Activated T-helper 1 cell treated with anti-CD3 and anti-CD28 coated beads, Interleukin-12 subunit alpha, Interleukin-12 subunit beta, Interleukin-2, Interleukin-4 antibody, amounts not matched to agents 30 ng/mL and 10 ng/mL and 1 ng/mL, durations not matched to agents 14 hours and 24 hours and 36 hours (primary cell): ENCODE results near the gene PCDHB5. TPM values are rescaled to one million over a fixed set of nuclear protein-coding genes. Genes with fewer than 3 reads are reported as not detected.
"Not testable (repeated sequence)": the region's sequence is repeated elsewhere in the genome, so short reads cannot be mapped to it uniquely, and the experiment has no call there.

Source experiments
- DNase-seq: peaks from one replicate; pipeline ENCODE4 v3.0.0; 2021; ENCODE audit warnings: low spot score
- H3K27ac Mint-ChIP-seq: one replicate; pipeline ENCODE4 v1.8.0; 2021; ENCODE audit warnings: mild to moderate bottlenecking, mixed read lengths
- H3K27me3 Mint-ChIP-seq: one replicate; pipeline ENCODE4 v1.8.0; 2022; ENCODE audit warnings: mild to moderate bottlenecking, moderate library complexity, mixed read lengths; ENCODE audit not compliant: insufficient read depth
- H3K36me3 Mint-ChIP-seq: one replicate; pipeline ENCODE4 v1.8.0; 2021; ENCODE audit warnings: low read depth, mixed read lengths
- H3K4me1 Mint-ChIP-seq: one replicate; pipeline ENCODE4 v1.8.0; 2021; ENCODE audit warnings: low read depth, mixed read lengths
- H3K4me3 Mint-ChIP-seq: one replicate; pipeline ENCODE4 v1.8.0; 2021; ENCODE audit warnings: mild to moderate bottlenecking, moderate library complexity, mixed read lengths
- H3K9me3 Mint-ChIP-seq: one replicate; pipeline ENCODE4 v1.8.0; 2021; ENCODE audit warnings: mixed read lengths
- intact Hi-C: fragments of 100-400 bp; cut with micrococcal nuclease; formaldehyde crosslinking; loops from one replicate; pipeline ENCODE4 v1.15.1; 2024
- total RNA-seq: library from RNA; stranded (reverse); gene quantifications from 2 replicates; pipeline ENCODE4 v1.2.3, GENCODE V29; 2022

Gene PCDHB5
- not detected in 2 replicates for total RNA-seq

- peak within 1 kb of the TSS; percentile 5 for H3K4me3 Mint-ChIP-seq
- intact Hi-C loops, result no loop called here
- H3K27ac Mint-ChIP-seq, result no peak within 1 kb of the TSS
- DNase-seq, result no peak
- peaks cover 2% of the 10 kb centered on the region for H3K36me3 Mint-ChIP-seq
- peaks cover 32% of the 10 kb centered on the region for H3K9me3 Mint-ChIP-seq
- no peaks in the 10 kb centered on the region for H3K4me1 Mint-ChIP-seq
- H3K27me3 Mint-ChIP-seq, result no peaks in the 10 kb centered on the region
Observed at GRCh38 chr5:141135030-141135717, at the start of gene PCDHB5. PCDHB5 (plus strand) TSS chr5:141135206; CDS start chr5:141135435, 229 bp downstream.

DNA sequence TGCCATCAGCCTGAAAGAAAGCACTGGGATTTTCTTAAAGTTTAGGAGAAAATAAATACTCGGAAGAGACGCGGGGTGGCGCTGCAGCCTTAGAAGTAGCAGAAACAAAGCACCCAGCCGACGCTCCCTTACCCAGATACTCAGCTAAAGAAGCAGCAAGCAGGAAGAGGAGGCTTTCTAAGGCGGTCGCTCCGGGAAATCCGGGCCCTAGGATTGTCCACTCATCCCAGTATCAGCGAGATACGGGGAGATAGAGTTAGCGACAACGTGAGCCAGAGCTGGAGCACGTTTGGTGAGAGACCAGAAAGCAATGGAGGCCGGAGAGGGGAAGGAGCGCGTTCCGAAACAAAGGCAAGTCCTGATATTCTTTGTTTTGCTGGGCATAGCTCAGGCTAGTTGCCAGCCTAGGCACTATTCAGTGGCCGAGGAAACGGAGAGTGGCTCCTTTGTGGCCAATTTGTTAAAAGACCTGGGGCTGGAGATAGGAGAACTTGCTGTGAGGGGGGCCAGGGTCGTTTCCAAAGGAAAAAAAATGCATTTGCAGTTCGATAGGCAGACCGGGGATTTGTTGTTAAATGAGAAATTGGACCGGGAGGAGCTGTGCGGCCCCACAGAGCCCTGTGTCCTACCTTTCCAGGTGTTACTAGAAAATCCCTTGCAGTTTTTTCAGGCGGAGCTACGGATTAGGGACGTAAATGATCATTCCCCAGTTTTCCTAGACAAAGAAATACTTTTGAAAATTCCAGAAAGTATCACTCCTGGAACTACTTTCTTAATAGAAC lies 40.3 kb upstream of the PCDHB5 start, which contains the start of gene PCDHB2:
Gene PCDHB2 (plus strand): TSS at position 135 of the 782 bp plus-strand sequence. CDS start 176 bp downstream, at position 311.
- Mint-ChIP-seq H3K4me3 (peak within 1 kb of the TSS; percentile 64), H3K27me3 (no peaks in the 10 kb centered on the region), H3K36me3 (peaks cover 3% of the 10 kb centered on the region), H3K9me3 (peaks cover 34% of the 10 kb centered on the region), H3K27ac (no peak within 1 kb of the TSS), H3K4me1 (no peaks in the 10 kb centered on the region)
- no peak for DNase-seq
- intact Hi-C loops, result no loop called here

- no peak for DNase-seq
- Mint-ChIP-seq H3K27ac (no peak overlapping the region), H3K36me3 (peaks cover 3% of the 10 kb centered on the region), H3K4me1 (no peaks in the 10 kb centered on the region), H3K9me3 (peaks cover 35% of the 10 kb centered on the region), H3K27me3 (no peaks in the 10 kb centered on the region), H3K4me3 (no peak overlapping the region)
- intact Hi-C loops, result no loop called here
Observed at GRCh38 chr5:141095263-141095641, 39.8 kb upstream of the PCDHB5 start.

DNA sequence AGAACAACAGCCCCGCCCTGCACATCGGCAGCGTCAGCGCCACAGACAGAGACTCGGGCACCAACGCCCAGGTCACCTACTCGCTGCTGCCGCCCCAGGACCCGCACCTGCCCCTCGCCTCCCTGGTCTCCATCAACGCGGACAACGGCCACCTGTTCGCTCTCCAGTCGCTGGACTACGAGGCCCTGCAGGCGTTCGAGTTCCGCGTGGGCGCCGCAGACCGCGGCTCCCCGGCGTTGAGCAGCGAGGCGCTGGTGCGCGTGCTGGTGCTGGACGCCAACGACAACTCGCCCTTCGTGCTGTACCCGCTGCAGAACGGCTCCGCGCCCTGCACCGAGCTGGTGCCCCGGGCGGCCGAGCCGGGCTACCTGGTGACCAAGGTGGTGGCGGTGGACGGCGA lies 38.8 kb upstream of the PCDHB5 start:
- intact Hi-C loops, result not testable (repeated sequence)

GRCh38 chr5:141096586-141096985 lies 38.4 kb upstream of the PCDHB5 start:
- H3K27ac Mint-ChIP-seq, intact Hi-C loops, DNase-seq, H3K36me3 Mint-ChIP-seq, H3K27me3 Mint-ChIP-seq, H3K4me1 Mint-ChIP-seq, H3K4me3 Mint-ChIP-seq: not testable (repeated sequence)
- peaks cover 48% of the 10 kb centered on the region for H3K9me3 Mint-ChIP-seq

More for the DNA sequence above, 38.8 kb upstream of the PCDHB5 start:
- H3K36me3 Mint-ChIP-seq, H3K27me3 Mint-ChIP-seq, DNase-seq, H3K27ac Mint-ChIP-seq, H3K4me3 Mint-ChIP-seq, H3K4me1 Mint-ChIP-seq: not testable (repeated sequence)
- peaks cover 44% of the 10 kb centered on the region for H3K9me3 Mint-ChIP-seq

DNA sequence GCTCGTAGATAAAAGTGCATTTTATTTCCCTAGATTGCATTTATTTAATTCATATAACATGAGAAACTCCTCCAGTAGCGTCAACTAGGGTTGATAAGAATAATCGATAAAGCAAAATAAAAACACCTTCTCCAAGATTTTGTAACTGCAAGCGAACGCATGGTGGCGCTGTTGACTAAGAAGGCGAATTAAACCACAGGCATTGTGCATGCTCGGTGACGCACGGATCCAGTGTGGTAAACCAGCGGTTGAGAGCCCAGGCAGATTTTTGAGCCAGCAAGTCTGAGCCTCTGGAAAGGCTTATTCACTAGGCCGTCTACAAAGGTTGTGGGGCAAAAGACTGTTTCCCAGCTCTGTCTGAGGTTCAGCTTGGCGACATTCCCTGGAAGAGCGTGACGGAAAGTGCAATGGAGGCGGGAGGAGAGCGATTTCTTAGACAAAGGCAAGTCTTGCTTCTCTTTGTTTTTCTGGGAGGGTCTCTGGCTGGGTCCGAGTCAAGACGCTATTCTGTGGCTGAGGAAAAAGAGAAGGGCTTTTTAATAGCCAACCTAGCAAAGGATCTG lies 34.7 kb upstream of the PCDHB5 start, which contains the start of gene PCDHB3:
Gene PCDHB3 (plus strand): TSS at position 231 of the 563 bp plus-strand sequence. CDS start 177 bp downstream, at position 408.
- no peaks in the 10 kb centered on the region for H3K4me1 Mint-ChIP-seq
- no peak within 1 kb of the TSS for H3K27ac Mint-ChIP-seq
- no peak within 1 kb of the TSS for H3K4me3 Mint-ChIP-seq
- H3K36me3 Mint-ChIP-seq, result peaks cover 2% of the 10 kb centered on the region
- H3K27me3 Mint-ChIP-seq, result no peaks in the 10 kb centered on the region
- intact Hi-C loops, result no loop called here
- DNase-seq, result no peak
- H3K9me3 Mint-ChIP-seq, result peaks cover 35% of the 10 kb centered on the region

DNA sequence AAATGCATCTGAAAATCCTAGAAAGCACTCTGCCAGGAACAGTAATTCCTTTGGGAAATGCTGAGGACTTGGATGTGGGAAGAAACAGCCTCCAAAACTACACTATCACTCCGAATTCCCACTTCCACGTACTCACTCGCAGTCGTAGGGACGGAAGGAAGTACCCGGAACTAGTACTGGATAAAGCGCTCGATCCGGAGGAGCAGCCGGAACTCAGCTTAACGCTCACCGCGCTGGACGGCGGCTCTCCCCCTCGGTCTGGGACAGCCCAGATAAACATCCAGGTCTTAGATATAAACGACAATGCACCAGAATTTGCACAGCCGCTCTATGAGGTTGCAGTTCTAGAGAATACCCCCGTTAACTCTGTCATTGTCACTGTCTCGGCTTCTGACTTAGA lies 33.9 kb upstream of the PCDHB5 start:
- intact Hi-C loops, result no loop called here
- peaks cover 28% of the 10 kb centered on the region for H3K9me3 Mint-ChIP-seq
- no peaks in the 10 kb centered on the region for H3K4me1 Mint-ChIP-seq
- H3K36me3 Mint-ChIP-seq, result peaks cover 2% of the 10 kb centered on the region
- no peak for DNase-seq
- no peaks in the 10 kb centered on the region for H3K27me3 Mint-ChIP-seq
- H3K27ac Mint-ChIP-seq, result no peak overlapping the region
- H3K4me3 Mint-ChIP-seq, result no peak overlapping the region

- DNase-seq, intact Hi-C loops, H3K27ac Mint-ChIP-seq, H3K4me3 Mint-ChIP-seq, H3K27me3 Mint-ChIP-seq, H3K36me3 Mint-ChIP-seq, H3K4me1 Mint-ChIP-seq: not testable (repeated sequence)
- peaks cover 28% of the 10 kb centered on the region for H3K9me3 Mint-ChIP-seq
Observed at GRCh38 chr5:141102070-141102469, 32.9 kb upstream of the PCDHB5 start.

DNA sequence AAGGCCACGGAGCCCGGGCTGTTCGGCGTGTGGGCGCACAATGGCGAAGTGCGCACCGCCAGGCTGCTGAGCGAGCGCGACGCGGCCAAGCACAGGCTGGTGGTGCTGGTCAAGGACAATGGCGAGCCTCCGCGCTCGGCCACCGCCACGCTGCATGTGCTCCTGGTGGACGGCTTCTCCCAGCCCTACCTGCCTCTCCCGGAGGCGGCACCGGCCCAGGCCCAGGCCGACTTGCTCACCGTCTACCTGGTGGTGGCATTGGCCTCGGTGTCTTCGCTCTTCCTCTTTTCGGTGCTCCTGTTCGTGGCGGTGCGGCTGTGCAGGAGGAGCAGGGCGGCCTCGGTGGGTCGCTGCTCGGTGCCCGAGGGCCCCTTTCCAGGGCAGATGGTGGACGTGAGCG lies 32.5 kb upstream of the PCDHB5 start:
- intact Hi-C loops, result not testable (repeated sequence)

DNA sequence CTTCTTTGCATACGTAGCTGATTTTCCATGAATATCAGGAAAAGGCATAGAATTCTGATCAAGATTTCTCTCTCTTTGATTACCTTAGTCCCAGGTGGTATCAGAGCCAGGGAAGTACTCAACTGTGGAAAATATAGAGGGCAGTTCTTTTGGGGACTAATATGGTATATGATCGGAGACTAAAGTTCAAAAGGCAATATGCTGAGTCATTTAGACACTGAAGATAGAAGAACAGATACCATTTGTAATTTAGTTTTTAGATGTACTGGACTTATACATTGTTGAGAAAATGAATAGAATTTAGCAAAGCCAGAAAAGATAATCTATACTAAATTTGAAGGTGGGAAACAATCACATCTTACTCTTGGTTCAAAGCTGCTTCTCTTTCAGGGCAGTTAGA lies 29.7 kb upstream of the PCDHB5 start:
- H3K27ac Mint-ChIP-seq, result no peak overlapping the region
- H3K36me3 Mint-ChIP-seq, result peaks cover 1% of the 10 kb centered on the region
- intact Hi-C loops, result no loop called here
- no peak for DNase-seq
- no peaks in the 10 kb centered on the region for H3K27me3 Mint-ChIP-seq
- peaks cover 24% of the 10 kb centered on the region for H3K9me3 Mint-ChIP-seq
- H3K4me1 Mint-ChIP-seq, result no peaks in the 10 kb centered on the region
- no peak overlapping the region for H3K4me3 Mint-ChIP-seq

More for the DNA sequence above, 32.5 kb upstream of the PCDHB5 start:
- not testable (repeated sequence) for H3K4me3 Mint-ChIP-seq, H3K4me1 Mint-ChIP-seq, H3K27ac Mint-ChIP-seq, DNase-seq, H3K36me3 Mint-ChIP-seq, H3K27me3 Mint-ChIP-seq
- H3K9me3 Mint-ChIP-seq, result peaks cover 25% of the 10 kb centered on the region

DNA sequence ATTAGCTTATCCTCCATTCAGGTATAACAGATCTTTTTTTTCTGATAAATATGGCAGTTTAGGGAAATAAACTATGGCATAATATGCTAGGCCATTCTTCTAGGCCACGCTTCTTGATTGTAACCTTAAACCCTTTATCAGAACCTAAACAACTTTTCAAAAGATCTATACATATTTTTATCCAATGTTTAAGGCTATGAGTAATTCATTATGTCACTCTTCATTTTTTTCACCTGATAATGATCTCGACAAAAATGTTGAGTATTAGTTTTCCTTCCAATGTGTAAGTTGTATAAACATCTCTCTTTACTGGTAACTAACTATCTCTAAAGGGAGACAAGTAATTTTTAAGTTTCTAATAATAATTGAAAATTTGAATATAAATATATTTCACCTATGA lies 15.8 kb upstream of the PCDHB5 start:
- no peak for DNase-seq
- Mint-ChIP-seq H3K36me3 (no peaks in the 10 kb centered on the region), H3K9me3 (peaks cover 37% of the 10 kb centered on the region), H3K27me3 (no peaks in the 10 kb centered on the region), H3K27ac (no peak overlapping the region), H3K4me3 (no peak overlapping the region), H3K4me1 (no peaks in the 10 kb centered on the region)
- intact Hi-C loops, result no loop called here

DNA sequence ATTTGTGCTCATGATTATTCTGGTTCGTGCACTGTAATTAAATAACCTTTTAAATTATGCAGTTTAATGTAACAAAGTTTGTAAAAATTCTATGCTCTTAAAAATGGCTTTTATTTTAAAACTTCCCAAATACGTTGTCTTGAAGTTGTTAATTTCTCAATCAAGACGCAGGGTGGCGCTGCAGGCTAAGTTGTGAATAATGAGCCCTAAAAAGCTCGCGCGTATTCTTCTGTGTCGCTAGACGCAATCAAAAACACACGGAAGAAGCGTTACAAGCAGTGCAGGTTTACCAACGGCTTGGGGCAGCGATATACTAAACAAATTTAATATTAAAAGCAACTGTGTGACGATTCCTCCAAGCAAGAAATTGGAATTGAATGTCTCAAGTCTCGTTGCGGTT lies 13.4 kb upstream of the PCDHB5 start, which contains the start of gene PCDHB4:
Gene PCDHB4 (plus strand): TSS at position 256 of the 400 bp plus-strand sequence. CDS start 181 bp downstream, outside the sequence.
- no peaks in the 10 kb centered on the region for H3K4me1 Mint-ChIP-seq
- peaks cover 23% of the 10 kb centered on the region for H3K9me3 Mint-ChIP-seq
- no peaks in the 10 kb centered on the region for H3K27me3 Mint-ChIP-seq
- intact Hi-C loops, result no loop called here
- no peaks in the 10 kb centered on the region for H3K36me3 Mint-ChIP-seq
- H3K4me3 Mint-ChIP-seq, result no peak within 1 kb of the TSS
- DNase-seq, result no peak
- no peak within 1 kb of the TSS for H3K27ac Mint-ChIP-seq

DNA sequence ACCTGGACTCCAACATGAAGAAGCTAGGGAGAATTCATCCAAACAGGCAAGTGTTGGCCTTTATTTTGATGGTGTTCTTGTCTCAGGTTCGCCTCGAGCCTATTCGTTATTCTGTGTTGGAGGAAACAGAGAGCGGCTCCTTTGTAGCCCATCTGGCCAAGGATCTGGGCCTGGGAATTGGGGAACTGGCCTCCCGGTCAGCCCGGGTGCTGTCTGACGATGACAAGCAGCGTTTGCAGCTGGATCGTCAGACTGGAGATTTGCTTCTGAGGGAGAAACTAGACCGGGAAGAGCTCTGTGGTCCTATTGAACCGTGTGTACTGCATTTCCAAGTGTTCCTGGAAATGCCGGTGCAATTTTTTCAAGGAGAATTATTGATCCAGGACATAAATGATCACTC lies 13.0 kb upstream of the PCDHB5 start:
- no peak for DNase-seq
- Mint-ChIP-seq H3K9me3 (peaks cover 19% of the 10 kb centered on the region), H3K27me3 (no peaks in the 10 kb centered on the region), H3K4me1 (no peaks in the 10 kb centered on the region), H3K27ac (no peak overlapping the region), H3K4me3 (no peak overlapping the region), H3K36me3 (no peaks in the 10 kb centered on the region)
- intact Hi-C loops, result no loop called here
